ENCODE measurements around the gene CAST.
"Not testable (repeated sequence)": the region's sequence is repeated elsewhere in the genome, so short reads cannot be mapped to it uniquely, and the experiment has no call there.

Gene CAST

GRCh38 chr5:96785326-96786109, 123.3 kb downstream of the CAST start:
- DNase-seq: no peak

- DNase-seq: peak in 3 of 4 experiments; percentile 47 to 67 (median 66)
Observed at GRCh38 chr5:96788112-96788749, 126.1 kb downstream of the CAST start.

GRCh38 chr5:96789794-96790330, 127.7 kb downstream of the CAST start:
- DNase-seq: no peak

- DNase-seq: peak; percentile 63 to 86 (median 79)
Observed at GRCh38 chr5:96790961-96791504, 128.9 kb downstream of the CAST start.

GRCh38 chr5:96794757-96795156, 132.6 kb downstream of the CAST start:
- no peak for DNase-seq

- DNase-seq: no peak
Observed at GRCh38 chr5:96795626-96796025, 133.4 kb downstream of the CAST start.

- DNase-seq: no peak
Observed at GRCh38 chr5:96796434-96796833, 134.3 kb downstream of the CAST start.

GRCh38 chr5:96801718-96802117, 139.5 kb downstream of the CAST start:
- DNase-seq: not testable (repeated sequence)

GRCh38 chr5:96807075-96807654, 145.0 kb downstream of the CAST start:
- peak; percentile 50 to 84 (median 72) for DNase-seq

- no peak for DNase-seq
Observed at GRCh38 chr5:96808541-96808828, 146.3 kb downstream of the CAST start.

- DNase-seq: no peak
Observed at GRCh38 chr5:96808868-96809558, 146.8 kb downstream of the CAST start.

- peak; percentile 40 to 69 (median 52) for DNase-seq
Observed at GRCh38 chr5:96809921-96810320, 147.7 kb downstream of the CAST start.

GRCh38 chr5:96812851-96813250, 150.7 kb downstream of the CAST start:
- no peak for DNase-seq

GRCh38 chr5:96814041-96814440, 151.9 kb downstream of the CAST start:
- DNase-seq: peak in 3 of 4 experiments; percentile 28 to 46 (median 39)

- DNase-seq: no peak
Observed at GRCh38 chr5:96816411-96816939, 154.3 kb downstream of the CAST start.

- DNase-seq: no peak
Observed at GRCh38 chr5:96816991-96817390, 154.8 kb downstream of the CAST start.

GRCh38 chr5:96817506-96817905, 155.3 kb downstream of the CAST start:
- DNase-seq: no peak

GRCh38 chr5:96818125-96818788, 156.1 kb downstream of the CAST start:
- no peak for DNase-seq

- no peak for DNase-seq
Observed at GRCh38 chr5:96819806-96820205, 157.6 kb downstream of the CAST start.

- peak in 3 of 4 experiments; percentile 31 to 45 (median 36) for DNase-seq
Observed at GRCh38 chr5:96821260-96821916, 159.2 kb downstream of the CAST start.
